WERI-Rb-1 (cell line): Measurements from ENCODE around the gene RBM34.

ENCODE experiments used
- DNase-seq: peaks from one replicate; pipeline ENCODE4 v3.0.0-alpha.2; 2020
- H3K27ac ChIP-seq: fragments of 250-450 bp; sonication (Bioruptor Pico); 2 replicates; pipeline ENCODE4 v1.5.1; 2020; ENCODE audit warnings: mild to moderate bottlenecking, moderate library complexity
- H3K27me3 ChIP-seq: fragments of 250-450 bp; sonication (Bioruptor Pico); 2 replicates; pipeline ENCODE4 v1.5.1; 2021; ENCODE audit warnings: mild to moderate bottlenecking, low read depth, moderate library complexity; ENCODE audit not compliant: insufficient read depth, severe bottlenecking
- H3K36me3 ChIP-seq: fragments of 250-450 bp; sonication (Bioruptor Pico); 2 replicates; pipeline ENCODE4 v1.5.1; 2020; ENCODE audit warnings: mild to moderate bottlenecking, moderate library complexity
- H3K4me3 ChIP-seq: 2 replicates; pipeline ENCODE4 v1.5.1; 2011; ENCODE audit warnings: low read depth, mild to moderate bottlenecking, control low read depth, low read length
- H3K9me3 ChIP-seq: fragments of 250-450 bp; sonication (Bioruptor Pico); 2 replicates; pipeline ENCODE4 v1.5.1; 2021; ENCODE audit warnings: mild to moderate bottlenecking, moderate library complexity; ENCODE audit not compliant: severe bottlenecking
- CTCF ChIP-seq: IDR thresholded peaks from 2 replicates; pipeline ENCODE4 v1.5.1; 2011; ENCODE audit warnings: low read depth, mild to moderate bottlenecking, control low read depth, inconsistent platforms, low read length

The RBM34 gene

GRCh38 chr1:235129774-235130570 lies 31.1 kb downstream of the RBM34 start:
- Histone ChIP-seq H3K4me3 (no peak overlapping the region), H3K36me3 (peaks cover 78% of the 10 kb centered on the region), H3K27ac (peak overlapping the region; percentile 92), H3K9me3 (no peaks in the 10 kb centered on the region), H3K27me3 (no peaks in the 10 kb centered on the region)
- TF ChIP-seq CTCF: no peak
- no peak for DNase-seq

GRCh38 chr1:235128456-235129328 lies 32.4 kb downstream of the RBM34 start, which contains the start of gene TOMM20:
TOMM20 (minus strand) TSS chr1:235128837; CDS start chr1:235128715, 122 bp downstream.
- no peaks in the 10 kb centered on the region for H3K9me3 ChIP-seq
- H3K27me3 ChIP-seq: no peaks in the 10 kb centered on the region
- no peak for TF ChIP-seq CTCF
- peaks cover 78% of the 10 kb centered on the region for H3K36me3 ChIP-seq
- peak within 1 kb of the TSS; percentile 97 for H3K4me3 ChIP-seq
- H3K27ac ChIP-seq: peak within 1 kb of the TSS; percentile 92
- DNase-seq: peak; percentile 100

- no peak for TF ChIP-seq CTCF
- Histone ChIP-seq H3K4me3 (peak overlapping the region; percentile 97), H3K36me3 (peaks cover 78% of the 10 kb centered on the region), H3K9me3 (no peaks in the 10 kb centered on the region), H3K27me3 (no peaks in the 10 kb centered on the region), H3K27ac (peak overlapping the region; percentile 92)
- peak; percentile 45 for DNase-seq
These were observed 33.2 kb downstream of the RBM34 start for GRCh38 chr1:235127732-235128455.

- H3K9me3 ChIP-seq: no peaks in the 10 kb centered on the region
- peaks cover 78% of the 10 kb centered on the region for H3K36me3 ChIP-seq
- no peak for TF ChIP-seq CTCF
- H3K27ac ChIP-seq: peak overlapping the region; percentile 92; the same call in 1 of the 2 replicates
- peak overlapping the region; percentile 97 for H3K4me3 ChIP-seq
- no peak for DNase-seq
- no peaks in the 10 kb centered on the region for H3K27me3 ChIP-seq
These were observed 33.8 kb downstream of the RBM34 start for GRCh38 chr1:235127203-235127602.

- TF ChIP-seq CTCF: no peak
- no peak overlapping the region for H3K27ac ChIP-seq
- no peak for DNase-seq
- no peak overlapping the region for H3K4me3 ChIP-seq
- H3K9me3 ChIP-seq: no peaks in the 10 kb centered on the region
- peaks cover 89% of the 10 kb centered on the region for H3K36me3 ChIP-seq
- H3K27me3 ChIP-seq: no peaks in the 10 kb centered on the region
These were observed 36.4 kb downstream of the RBM34 start for GRCh38 chr1:235124665-235125064.
